Loucy (cell line): ENCODE data around the gene DPRX.

Source experiments
- H2AFZ ChIP-seq: fragments of 200-600 bp; sonication (generic); 2 replicates; pipeline ENCODE4 v1.6.0; 2016; ENCODE audit warnings: antibody characterized with exemption, mild to moderate bottlenecking, low read length, moderate library complexity
- H3F3A ChIP-seq: fragments of 200-600 bp; 2 replicates; pipeline ENCODE4 v1.6.0; 2016; ENCODE audit warnings: antibody characterized with exemption, low read depth, mild to moderate bottlenecking
- H3K27me3 ChIP-seq: fragments of 200-600 bp; sonication (generic); 2 replicates; pipeline ENCODE4 v1.6.1; 2014; ENCODE audit warnings: low read length, mild to moderate bottlenecking; ENCODE audit not compliant: insufficient read depth, poor library complexity, severe bottlenecking
- H3K36me3 ChIP-seq: fragments of 200-600 bp; sonication (generic); 2 replicates; pipeline ENCODE4 v1.6.1; 2016; ENCODE audit warnings: low read length; ENCODE audit not compliant: insufficient read depth
- H3K4me1 ChIP-seq: fragments of 200-600 bp; sonication (generic); 2 replicates; pipeline ENCODE4 v1.5.1; 2014; ENCODE audit warnings: low read length, mild to moderate bottlenecking; ENCODE audit not compliant: insufficient read depth, poor library complexity, severe bottlenecking
- H3K4me2 ChIP-seq: fragments of 200-600 bp; sonication (generic); 2 replicates; pipeline ENCODE4 v1.6.0; 2014; ENCODE audit warnings: antibody characterized with exemption, low read length, low read depth, mild to moderate bottlenecking; ENCODE audit not compliant: poor library complexity, severe bottlenecking
- H3K4me3 ChIP-seq: fragments of 200-600 bp; sonication (generic); 2 replicates; pipeline ENCODE4 v1.5.1; 2014; ENCODE audit warnings: low read length, mild to moderate bottlenecking, mixed read lengths; ENCODE audit not compliant: poor library complexity, severe bottlenecking
- H3K79me2 ChIP-seq: fragments of 200-600 bp; sonication (generic); 2 replicates; pipeline ENCODE4 v1.6.1; 2014; ENCODE audit warnings: low read length; ENCODE audit not compliant: insufficient read depth
- H3K9ac ChIP-seq: fragments of 200-600 bp; sonication (generic); 2 replicates; pipeline ENCODE4 v1.6.0; 2014; ENCODE audit warnings: mild to moderate bottlenecking, low read depth, low read length, moderate library complexity; ENCODE audit not compliant: poor library complexity, severe bottlenecking
- H3K9me2 ChIP-seq: fragments of 200-600 bp; sonication (generic); replicated peaks from 2 replicates; pipeline ENCODE4 v1.6.1; 2016; ENCODE audit warnings: low read depth, low read length, mixed read lengths
- H3K9me3 ChIP-seq: fragments of 200-600 bp; sonication (generic); 2 replicates; pipeline ENCODE4 v1.6.1; 2014; ENCODE audit warnings: mild to moderate bottlenecking, antibody characterized with exemption, low read length, low read depth; ENCODE audit not compliant: insufficient read depth
- H4K20me1 ChIP-seq: fragments of 200-600 bp; sonication (generic); 2 replicates; pipeline ENCODE4 v1.6.0; 2014; ENCODE audit warnings: antibody characterized with exemption, low read length, mild to moderate bottlenecking; ENCODE audit not compliant: insufficient read depth, poor library complexity, severe bottlenecking
- CTCF ChIP-seq: fragments of 200-600 bp; sonication (generic); conservative IDR thresholded peaks from 2 replicates; pipeline ENCODE4 v1.5.1; 2014; ENCODE audit warnings: mild to moderate bottlenecking, antibody characterized with exemption, low read length
- EZH2phosphoT487 ChIP-seq: fragments of 200-600 bp; IDR thresholded peaks from 2 replicates; pipeline ENCODE4 v1.6.1; 2018; ENCODE audit warnings: antibody characterized with exemption, mild to moderate bottlenecking, moderate library complexity, borderline replicate concordance

Gene DPRX

GRCh38 chr19:53626976-53627375, 4.8 kb upstream of the DPRX start:
- Histone ChIP-seq H3K9me2 (no peaks in the 10 kb centered on the region), H3K4me2 (no peak overlapping the region), H3K36me3 (no peaks in the 10 kb centered on the region), H3K9ac (no peak overlapping the region), H3K4me3 (no peak overlapping the region), H3K4me1 (no peaks in the 10 kb centered on the region), H4K20me1 (no peaks in the 10 kb centered on the region), H3K27me3 (no peaks in the 10 kb centered on the region), H3K79me2 (no peaks in the 10 kb centered on the region), H2AFZ (no peak overlapping the region), H3F3A (no peaks in the 10 kb centered on the region), H3K9me3 (peaks cover 5% of the 10 kb centered on the region; the same call in 1 of the 2 replicates)
- TF ChIP-seq CTCF, result no peak
- no peak for TF ChIP-seq EZH2phosphoT487

- Histone ChIP-seq H3K9me2 (no peaks in the 10 kb centered on the region), H4K20me1 (no peaks in the 10 kb centered on the region), H3K9me3 (no peaks in the 10 kb centered on the region; the same call in 1 of the 2 replicates), H3K4me2 (no peak overlapping the region), H3K4me3 (no peak overlapping the region), H3K9ac (no peak overlapping the region), H3F3A (no peaks in the 10 kb centered on the region), H3K27me3 (no peaks in the 10 kb centered on the region), H3K79me2 (no peaks in the 10 kb centered on the region), H2AFZ (no peak overlapping the region), H3K36me3 (no peaks in the 10 kb centered on the region), H3K4me1 (no peaks in the 10 kb centered on the region)
- TF ChIP-seq CTCF, result no peak
- TF ChIP-seq EZH2phosphoT487, result no peak
Measured at GRCh38 chr19:53634768-53635167, 3.0 kb downstream of the DPRX start.

GRCh38 chr19:53639471-53639870, 7.7 kb downstream of the DPRX start:
- no peak overlapping the region for H2AFZ ChIP-seq
- H3F3A ChIP-seq, result no peaks in the 10 kb centered on the region
- no peaks in the 10 kb centered on the region for H3K79me2 ChIP-seq
- no peaks in the 10 kb centered on the region for H3K4me1 ChIP-seq
- TF ChIP-seq EZH2phosphoT487, result no peak
- no peak for TF ChIP-seq CTCF
- no peak overlapping the region for H3K9ac ChIP-seq
- H4K20me1 ChIP-seq, result no peaks in the 10 kb centered on the region
- H3K36me3 ChIP-seq, result no peaks in the 10 kb centered on the region
- H3K9me3 ChIP-seq, result no peaks in the 10 kb centered on the region; the same call in 1 of the 2 replicates
- H3K27me3 ChIP-seq, result no peaks in the 10 kb centered on the region
- no peak overlapping the region for H3K4me2 ChIP-seq
- H3K9me2 ChIP-seq, result no peaks in the 10 kb centered on the region
- H3K4me3 ChIP-seq, result no peak overlapping the region
